ENCODE measurements around the gene UBAP2.

Gene UBAP2

GRCh38 chr9:34085581-34086500 is 37.2 kb upstream of the UBAP2 start:
- TF ChIP-seq FOXP2 (optimal IDR thresholded peaks at IDR 0.05; ENCODE audit: control extremely low read depth, extremely low read length, insufficient read depth) (no peak), POLR2AphosphoS5 (IDR thresholded peaks at IDR 0.05; ENCODE audit: borderline replicate concordance, low read depth, low read length) (no peak), EZH2 (IDR thresholded peaks at IDR 0.05) (no peak)
- Histone ChIP-seq H3K4me3 (no peak overlapping the region), H3K36me3 (ENCODE audit: insufficient read depth, low read length) (peaks cover 38% of the 10 kb centered on the region), H3K9me3 (ENCODE audit: low read depth, low read length) (no peaks in the 10 kb centered on the region), H3K27ac (no peak overlapping the region), H3K9ac (ENCODE audit: insufficient read length) (no peak overlapping the region)
- no peak for DNase-seq (ENCODE audit: low read depth, low spot score)

- H3K9me3 ChIP-seq (ENCODE audit: low read depth, low read length), result no peaks in the 10 kb centered on the region
- H3K27ac ChIP-seq, result no peak overlapping the region
- H3K4me3 ChIP-seq, result no peak overlapping the region
- TF ChIP-seq POLR2AphosphoS5 (IDR thresholded peaks at IDR 0.05; ENCODE audit: borderline replicate concordance, low read depth, low read length) (no peak), FOXP2 (optimal IDR thresholded peaks at IDR 0.05; ENCODE audit: control extremely low read depth, extremely low read length, insufficient read depth) (no peak), EZH2 (IDR thresholded peaks at IDR 0.05) (no peak)
- DNase-seq (ENCODE audit: low read depth, low spot score), result no peak
- no peak overlapping the region for H3K9ac ChIP-seq (ENCODE audit: insufficient read length)
- peaks cover 34% of the 10 kb centered on the region for H3K36me3 ChIP-seq (ENCODE audit: insufficient read depth, low read length)
Measured at GRCh38 chr9:34084562-34084961, 35.9 kb upstream of the UBAP2 start.

- DNase-seq (ENCODE audit: low read depth, low spot score), result no peak
- H3K4me3 ChIP-seq, result no peak overlapping the region
- no peak overlapping the region for H3K27ac ChIP-seq
- H3K36me3 ChIP-seq (ENCODE audit: insufficient read depth, low read length), result no peaks in the 10 kb centered on the region
- H3K9me3 ChIP-seq (ENCODE audit: low read depth, low read length), result no peaks in the 10 kb centered on the region
- no peak for TF ChIP-seq POLR2AphosphoS5 (IDR thresholded peaks at IDR 0.05; ENCODE audit: borderline replicate concordance, low read depth, low read length)
- no peak for TF ChIP-seq EZH2 (IDR thresholded peaks at IDR 0.05)
- no peak for TF ChIP-seq FOXP2 (optimal IDR thresholded peaks at IDR 0.05; ENCODE audit: control extremely low read depth, extremely low read length, insufficient read depth)
- H3K9ac ChIP-seq (ENCODE audit: insufficient read length), result no peak overlapping the region
Measured at GRCh38 chr9:34079181-34079580, 30.5 kb upstream of the UBAP2 start.

GRCh38 chr9:34072868-34073590 is 24.3 kb upstream of the UBAP2 start:
- no peaks in the 10 kb centered on the region for H3K9me3 ChIP-seq (ENCODE audit: low read depth, low read length)
- no peak overlapping the region for H3K27ac ChIP-seq
- TF ChIP-seq EZH2 (IDR thresholded peaks at IDR 0.05), result no peak
- TF ChIP-seq POLR2AphosphoS5 (IDR thresholded peaks at IDR 0.05; ENCODE audit: borderline replicate concordance, low read depth, low read length), result no peak
- no peak for TF ChIP-seq FOXP2 (optimal IDR thresholded peaks at IDR 0.05; ENCODE audit: control extremely low read depth, extremely low read length, insufficient read depth)
- H3K4me3 ChIP-seq, result no peak overlapping the region
- H3K9ac ChIP-seq (ENCODE audit: insufficient read length), result no peak overlapping the region
- H3K36me3 ChIP-seq (ENCODE audit: insufficient read depth, low read length), result no peaks in the 10 kb centered on the region
- no peak for DNase-seq (ENCODE audit: low read depth, low spot score)

- no peaks in the 10 kb centered on the region for H3K36me3 ChIP-seq (ENCODE audit: insufficient read depth, low read length)
- no peaks in the 10 kb centered on the region for H3K9me3 ChIP-seq (ENCODE audit: low read depth, low read length)
- DNase-seq (ENCODE audit: low read depth, low spot score), result no peak
- no peak overlapping the region for H3K27ac ChIP-seq
- H3K9ac ChIP-seq (ENCODE audit: insufficient read length), result no peak overlapping the region
- TF ChIP-seq POLR2AphosphoS5 (IDR thresholded peaks at IDR 0.05; ENCODE audit: borderline replicate concordance, low read depth, low read length) (no peak), EZH2 (IDR thresholded peaks at IDR 0.05) (no peak), FOXP2 (optimal IDR thresholded peaks at IDR 0.05; ENCODE audit: control extremely low read depth, extremely low read length, insufficient read depth) (no peak)
- H3K4me3 ChIP-seq, result no peak overlapping the region
Measured at GRCh38 chr9:34072410-34072809, 23.7 kb upstream of the UBAP2 start.

GRCh38 chr9:34070606-34071324 is 22.1 kb upstream of the UBAP2 start:
- Histone ChIP-seq H3K9me3 (ENCODE audit: low read depth, low read length) (no peaks in the 10 kb centered on the region), H3K27ac (no peak overlapping the region), H3K4me3 (no peak overlapping the region), H3K9ac (ENCODE audit: insufficient read length) (peak overlapping the region; percentile 51), H3K36me3 (ENCODE audit: insufficient read depth, low read length) (no peaks in the 10 kb centered on the region)
- no peak for TF ChIP-seq EZH2 (IDR thresholded peaks at IDR 0.05)
- TF ChIP-seq POLR2AphosphoS5 (IDR thresholded peaks at IDR 0.05; ENCODE audit: borderline replicate concordance, low read depth, low read length), result no peak
- no peak for TF ChIP-seq FOXP2 (optimal IDR thresholded peaks at IDR 0.05; ENCODE audit: control extremely low read depth, extremely low read length, insufficient read depth)
- no peak for DNase-seq (ENCODE audit: low read depth, low spot score)

- Histone ChIP-seq H3K9ac (ENCODE audit: insufficient read length) (no peak overlapping the region), H3K27ac (no peak overlapping the region), H3K4me3 (no peak overlapping the region), H3K9me3 (ENCODE audit: low read depth, low read length) (no peaks in the 10 kb centered on the region), H3K36me3 (ENCODE audit: insufficient read depth, low read length) (no peaks in the 10 kb centered on the region)
- no peak for DNase-seq (ENCODE audit: low read depth, low spot score)
- TF ChIP-seq EZH2 (IDR thresholded peaks at IDR 0.05) (no peak), POLR2AphosphoS5 (IDR thresholded peaks at IDR 0.05; ENCODE audit: borderline replicate concordance, low read depth, low read length) (no peak), FOXP2 (optimal IDR thresholded peaks at IDR 0.05; ENCODE audit: control extremely low read depth, extremely low read length, insufficient read depth) (no peak)
Measured at GRCh38 chr9:34069831-34070230, 21.1 kb upstream of the UBAP2 start.

- Histone ChIP-seq H3K4me3 (no peak overlapping the region), H3K9ac (ENCODE audit: insufficient read length) (no peak overlapping the region), H3K9me3 (ENCODE audit: low read depth, low read length) (no peaks in the 10 kb centered on the region), H3K27ac (no peak overlapping the region), H3K36me3 (ENCODE audit: insufficient read depth, low read length) (no peaks in the 10 kb centered on the region)
- TF ChIP-seq POLR2AphosphoS5 (IDR thresholded peaks at IDR 0.05; ENCODE audit: borderline replicate concordance, low read depth, low read length) (no peak), FOXP2 (optimal IDR thresholded peaks at IDR 0.05; ENCODE audit: control extremely low read depth, extremely low read length, insufficient read depth) (no peak), EZH2 (IDR thresholded peaks at IDR 0.05) (no peak)
- DNase-seq (ENCODE audit: low read depth, low spot score), result no peak
Measured at GRCh38 chr9:34065541-34065940, 16.9 kb upstream of the UBAP2 start.
